Progenitor cell of endocrine pancreas (in vitro differentiated cells): Measurements from ENCODE around the gene ZBTB20. TPM values are rescaled to one million over a fixed set of nuclear protein-coding genes. Genes with fewer than 3 reads are reported as not detected.

Experiments
- DNase-seq: peaks from one replicate; pipeline ENCODE4 v3.0.0; 2021; ENCODE audit warnings: low spot score; ENCODE audit not compliant: unreplicated experiment
- H3K27ac Mint-ChIP-seq: 2 replicates; pipeline ENCODE4 v1.8.0; 2021; ENCODE audit warnings: mild to moderate bottlenecking, moderate library complexity, mixed read lengths
- H3K27me3 Mint-ChIP-seq: 2 replicates; pipeline ENCODE4 v1.8.0; 2021; ENCODE audit warnings: mixed read lengths
- H3K36me3 Mint-ChIP-seq: 2 replicates; pipeline ENCODE4 v1.8.0; 2022; ENCODE audit warnings: mixed read lengths; ENCODE audit not compliant: insufficient read depth
- H3K4me1 Mint-ChIP-seq: 2 replicates; pipeline ENCODE4 v1.8.0; 2021; ENCODE audit warnings: low read depth, mixed read lengths
- H3K4me3 Mint-ChIP-seq: 2 replicates; pipeline ENCODE4 v1.8.0; 2021; ENCODE audit warnings: low read depth, mild to moderate bottlenecking, moderate library complexity, mixed read lengths
- H3K9me3 Mint-ChIP-seq: 2 replicates; pipeline ENCODE4 v1.8.0; 2021; ENCODE audit warnings: low read depth, mixed read lengths
- total RNA-seq: library from RNA; stranded (reverse); gene quantifications from 2 replicates; pipeline ENCODE4 v1.2.1, GENCODE V29; 2021
- TF ChIP-seq, protein P1 (sequence below): fragments of 200-600 bp; sonication (generic); IDR thresholded peaks from one replicate; pipeline ENCODE4 v1.5.0; 2021; ENCODE audit warnings: antibody characterized with exemption, mild to moderate bottlenecking; ENCODE audit not compliant: unreplicated experiment

ZBTB20 gene
- total RNA-seq, 1 donor from 2014 or later: 27.3 TPM

DNA sequence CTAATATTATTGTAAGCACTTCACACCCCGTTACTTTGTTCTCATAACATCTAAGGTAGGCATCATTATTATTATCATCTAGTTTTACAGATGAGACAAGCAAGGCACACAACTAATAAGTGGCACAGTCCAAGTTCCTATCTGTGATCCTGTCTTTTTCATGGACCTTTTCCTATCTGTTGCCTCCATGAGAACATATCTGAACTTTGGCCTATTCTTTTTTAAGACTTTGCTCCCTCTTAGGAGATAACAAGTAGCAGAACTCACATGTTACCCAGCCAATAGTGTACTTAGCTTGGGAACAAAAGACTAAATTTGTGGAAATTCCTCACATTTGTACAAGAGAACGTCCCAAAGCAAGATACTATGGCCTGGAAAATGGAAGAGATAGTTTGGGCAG is 680.8 kb downstream of the ZBTB20 start:
- Mint-ChIP-seq H3K4me1 (peaks cover 10% of the 10 kb centered on the region), H3K27me3 (no peaks in the 10 kb centered on the region), H3K27ac (no peak overlapping the region), H3K36me3 (no peaks in the 10 kb centered on the region), H3K9me3 (no peaks in the 10 kb centered on the region), H3K4me3 (no peak overlapping the region)
- DNase-seq: no peak
- TF ChIP-seq, protein P1, sequence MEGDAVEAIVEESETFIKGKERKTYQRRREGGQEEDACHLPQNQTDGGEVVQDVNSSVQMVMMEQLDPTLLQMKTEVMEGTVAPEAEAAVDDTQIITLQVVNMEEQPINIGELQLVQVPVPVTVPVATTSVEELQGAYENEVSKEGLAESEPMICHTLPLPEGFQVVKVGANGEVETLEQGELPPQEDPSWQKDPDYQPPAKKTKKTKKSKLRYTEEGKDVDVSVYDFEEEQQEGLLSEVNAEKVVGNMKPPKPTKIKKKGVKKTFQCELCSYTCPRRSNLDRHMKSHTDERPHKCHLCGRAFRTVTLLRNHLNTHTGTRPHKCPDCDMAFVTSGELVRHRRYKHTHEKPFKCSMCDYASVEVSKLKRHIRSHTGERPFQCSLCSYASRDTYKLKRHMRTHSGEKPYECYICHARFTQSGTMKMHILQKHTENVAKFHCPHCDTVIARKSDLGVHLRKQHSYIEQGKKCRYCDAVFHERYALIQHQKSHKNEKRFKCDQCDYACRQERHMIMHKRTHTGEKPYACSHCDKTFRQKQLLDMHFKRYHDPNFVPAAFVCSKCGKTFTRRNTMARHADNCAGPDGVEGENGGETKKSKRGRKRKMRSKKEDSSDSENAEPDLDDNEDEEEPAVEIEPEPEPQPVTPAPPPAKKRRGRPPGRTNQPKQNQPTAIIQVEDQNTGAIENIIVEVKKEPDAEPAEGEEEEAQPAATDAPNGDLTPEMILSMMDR: no peak

DNA sequence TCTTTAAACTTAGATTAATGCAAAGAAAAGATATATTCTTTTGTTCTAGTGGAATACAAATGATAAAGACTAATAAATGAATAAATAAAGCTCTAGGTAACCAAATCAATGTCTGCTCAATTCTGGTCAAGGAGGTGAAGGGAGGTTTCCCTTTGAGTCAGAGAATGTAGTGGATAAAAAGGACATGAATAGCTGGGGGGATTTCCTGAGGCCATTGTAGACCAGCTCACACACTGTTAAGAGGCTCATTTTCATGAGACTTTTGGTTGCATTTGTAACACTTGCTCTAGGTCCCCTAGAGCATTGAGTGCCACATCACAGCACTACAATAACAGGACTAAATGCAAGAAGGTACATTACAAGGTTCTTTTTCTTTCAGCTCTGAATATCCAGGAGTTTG is 682.5 kb downstream of the ZBTB20 start:
- TF ChIP-seq, protein P1: no peak
- Mint-ChIP-seq H3K36me3 (no peaks in the 10 kb centered on the region), H3K9me3 (no peaks in the 10 kb centered on the region), H3K4me3 (no peak overlapping the region), H3K4me1 (peaks cover 8% of the 10 kb centered on the region), H3K27me3 (no peaks in the 10 kb centered on the region), H3K27ac (no peak overlapping the region)
- DNase-seq: no peak

DNA sequence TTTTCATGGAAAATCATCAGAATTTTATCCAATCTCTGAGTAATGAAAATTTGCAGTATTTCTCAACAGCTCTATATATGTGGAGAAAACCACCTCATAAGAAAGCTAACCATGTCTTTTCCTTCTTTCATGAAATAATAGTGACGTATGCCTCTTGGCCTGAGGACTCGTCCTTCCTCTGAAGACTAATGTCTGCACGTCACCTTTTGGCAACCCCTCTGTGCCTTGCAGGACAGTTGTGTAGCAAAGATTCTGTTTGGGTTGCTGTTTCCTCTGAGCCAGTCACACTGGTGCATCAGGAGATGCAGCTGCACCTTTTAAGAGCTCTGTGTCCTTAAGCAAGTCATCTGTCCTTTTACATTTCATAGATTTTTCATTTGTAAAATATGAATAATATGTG is 684.3 kb downstream of the ZBTB20 start:
- DNase-seq: no peak
- TF ChIP-seq, protein P1: no peak
- H3K9me3 Mint-ChIP-seq: no peaks in the 10 kb centered on the region
- no peak overlapping the region for H3K27ac Mint-ChIP-seq
- H3K4me1 Mint-ChIP-seq: peaks cover 19% of the 10 kb centered on the region
- no peaks in the 10 kb centered on the region for H3K27me3 Mint-ChIP-seq
- no peaks in the 10 kb centered on the region for H3K36me3 Mint-ChIP-seq
- no peak overlapping the region for H3K4me3 Mint-ChIP-seq

DNA sequence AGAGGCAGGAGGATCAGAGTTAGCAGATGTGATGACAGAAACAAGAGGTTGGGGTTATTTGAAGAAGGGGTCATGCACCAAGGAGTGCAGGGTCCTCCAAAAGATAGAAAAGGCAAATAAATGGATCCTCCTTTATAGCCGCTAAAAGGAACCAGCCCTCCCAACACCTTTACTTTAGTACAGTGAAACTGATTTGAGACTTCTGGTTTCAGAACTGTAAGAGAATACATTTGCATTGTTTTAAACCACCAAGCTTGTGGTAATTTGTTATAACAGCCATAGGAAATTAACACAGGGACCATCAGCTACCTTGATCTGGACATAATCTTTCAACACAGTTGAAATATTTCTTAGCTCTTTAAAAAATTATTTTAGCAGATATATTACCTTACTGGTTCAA is 686.6 kb downstream of the ZBTB20 start:
- H3K27me3 Mint-ChIP-seq: no peaks in the 10 kb centered on the region
- no peaks in the 10 kb centered on the region for H3K9me3 Mint-ChIP-seq
- no peak for DNase-seq
- H3K27ac Mint-ChIP-seq: no peak overlapping the region
- H3K36me3 Mint-ChIP-seq: no peaks in the 10 kb centered on the region
- TF ChIP-seq, protein P1: no peak
- no peak overlapping the region for H3K4me3 Mint-ChIP-seq
- H3K4me1 Mint-ChIP-seq: peaks cover 19% of the 10 kb centered on the region

DNA sequence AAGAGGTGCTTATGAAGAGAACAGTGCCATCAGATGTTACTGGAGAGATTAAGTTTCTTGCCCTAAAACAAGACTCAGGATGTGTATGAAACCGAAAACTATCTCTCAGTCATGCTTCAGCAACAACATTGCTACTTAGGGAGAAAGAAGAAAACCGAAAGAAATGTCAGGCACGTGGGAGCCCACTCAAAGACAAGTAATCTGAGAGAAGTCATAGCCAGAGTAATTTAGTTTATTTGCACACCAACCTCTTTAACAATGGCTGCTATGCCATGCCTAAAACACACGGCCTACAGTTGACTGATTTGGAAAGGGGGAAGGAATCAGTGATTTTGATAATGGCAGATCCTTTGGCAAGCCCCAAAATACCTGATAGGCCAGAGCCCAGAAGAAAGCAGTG is 690.3 kb downstream of the ZBTB20 start:
- no peak for DNase-seq
- H3K9me3 Mint-ChIP-seq: no peaks in the 10 kb centered on the region
- TF ChIP-seq, protein P1: no peak
- H3K4me3 Mint-ChIP-seq: no peak overlapping the region
- H3K4me1 Mint-ChIP-seq: peaks cover 27% of the 10 kb centered on the region
- H3K27me3 Mint-ChIP-seq: no peaks in the 10 kb centered on the region
- no peak overlapping the region for H3K27ac Mint-ChIP-seq
- no peaks in the 10 kb centered on the region for H3K36me3 Mint-ChIP-seq

DNA sequence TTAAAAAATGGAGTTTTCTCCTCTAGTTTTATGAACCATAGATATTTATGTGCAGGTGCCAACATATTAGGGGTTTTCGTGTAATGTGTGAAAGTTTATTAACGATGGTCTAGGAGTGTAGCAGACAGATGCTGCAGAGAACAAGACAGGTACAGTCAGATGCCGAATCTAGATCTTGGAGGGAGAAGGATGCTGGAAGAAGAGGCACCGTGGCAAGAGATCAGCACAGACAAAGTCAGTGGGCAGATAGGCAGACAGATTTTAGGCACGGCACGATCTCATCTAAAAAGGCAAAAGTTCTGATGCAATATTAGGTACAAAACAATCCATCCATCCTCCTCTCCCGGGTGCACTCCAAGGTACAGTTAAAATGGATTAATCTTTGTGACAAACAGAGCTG is 691.7 kb downstream of the ZBTB20 start:
- peaks cover 38% of the 10 kb centered on the region for H3K4me1 Mint-ChIP-seq
- TF ChIP-seq, protein P1: no peak
- H3K36me3 Mint-ChIP-seq: no peaks in the 10 kb centered on the region
- H3K27me3 Mint-ChIP-seq: no peaks in the 10 kb centered on the region
- no peak overlapping the region for H3K27ac Mint-ChIP-seq
- H3K4me3 Mint-ChIP-seq: no peak overlapping the region
- no peaks in the 10 kb centered on the region for H3K9me3 Mint-ChIP-seq
- DNase-seq: no peak
